HG03558 (cell line): ENCODE results near the gene FMNL2.

ENCODE experiments used
- ATAC-seq: cut with Tn5 transposase; IDR thresholded peaks from one replicate; pipeline ENCODE4 v1.9.1; 2021; ENCODE audit warnings: moderate number of reproducible peaks; ENCODE audit not compliant: unreplicated experiment; ENCODE audit errors: extremely low read depth

The FMNL2 gene

GRCh38 chr2:152623076-152623740, 288.2 kb downstream of the FMNL2 start:
- no peak for ATAC-seq

GRCh38 chr2:152623775-152624174, 288.8 kb downstream of the FMNL2 start:
- ATAC-seq = no peak

GRCh38 chr2:152624805-152625204, 289.8 kb downstream of the FMNL2 start:
- no peak for ATAC-seq

GRCh38 chr2:152626911-152627339, 292.0 kb downstream of the FMNL2 start:
- no peak for ATAC-seq

GRCh38 chr2:152627351-152627957, 292.5 kb downstream of the FMNL2 start:
- ATAC-seq = no peak

GRCh38 chr2:152629202-152629601, 294.2 kb downstream of the FMNL2 start:
- ATAC-seq = no peak

- no peak for ATAC-seq
These were observed 295.5 kb downstream of the FMNL2 start for GRCh38 chr2:152630466-152630865.

GRCh38 chr2:152632736-152633135, 297.8 kb downstream of the FMNL2 start:
- ATAC-seq = no peak

GRCh38 chr2:152635635-152636298, 300.8 kb downstream of the FMNL2 start:
- ATAC-seq = peak; percentile 68

- ATAC-seq = no peak
These were observed 302.3 kb downstream of the FMNL2 start for GRCh38 chr2:152637251-152637650.

GRCh38 chr2:152638056-152638455, 303.1 kb downstream of the FMNL2 start:
- no peak for ATAC-seq

- no peak for ATAC-seq
These were observed 303.6 kb downstream of the FMNL2 start for GRCh38 chr2:152638590-152638989.

GRCh38 chr2:152644189-152644873, 309.4 kb downstream of the FMNL2 start:
- ATAC-seq = no peak

GRCh38 chr2:152646264-152646663, 311.3 kb downstream of the FMNL2 start:
- ATAC-seq = no peak

GRCh38 chr2:152646775-152647174, 311.8 kb downstream of the FMNL2 start:
- ATAC-seq = no peak

GRCh38 chr2:152647552-152647951, 312.6 kb downstream of the FMNL2 start:
- ATAC-seq = no peak

- ATAC-seq = no peak
These were observed 313.4 kb downstream of the FMNL2 start for GRCh38 chr2:152648336-152648735.

- ATAC-seq = no peak
These were observed 315.0 kb downstream of the FMNL2 start for GRCh38 chr2:152649997-152650396.

- no peak for ATAC-seq
These were observed 315.9 kb downstream of the FMNL2 start for GRCh38 chr2:152650768-152651371.

GRCh38 chr2:152651834-152652233, 316.9 kb downstream of the FMNL2 start:
- ATAC-seq = no peak

GRCh38 chr2:152655880-152656279, 320.9 kb downstream of the FMNL2 start:
- no peak for ATAC-seq
